ENCODE results near the gene MARCHF5. TPM values are rescaled to one million over a fixed set of nuclear protein-coding genes. Genes with fewer than 3 reads are reported as not detected.
"Not testable (repeated sequence)": the region's sequence is repeated elsewhere in the genome, so short reads cannot be mapped to it uniquely, and the experiment has no call there.

MARCHF5 gene
- total RNA-seq, 2 experiments from 2014 or later, result 21.3 to 24.3 TPM

DNA sequence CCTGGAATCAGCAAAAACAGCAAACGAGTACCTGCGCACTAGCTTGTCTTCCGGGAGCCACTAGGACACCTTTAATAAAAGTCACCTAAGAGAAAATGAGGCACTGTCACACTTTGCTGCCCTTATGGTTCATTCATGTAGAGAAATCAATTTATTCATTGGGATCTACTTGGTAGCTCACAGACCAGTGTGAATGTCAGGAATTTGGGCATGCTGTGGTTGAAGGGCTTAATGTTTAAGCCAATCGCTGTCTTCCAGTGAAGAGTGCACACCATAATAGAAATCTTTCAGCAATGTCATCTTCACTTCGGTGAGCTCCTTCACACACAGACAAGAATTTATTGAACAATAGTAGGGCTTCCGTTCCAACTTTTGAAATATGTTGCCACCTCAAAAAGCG is 65.1 kb downstream of the MARCHF5 start:
- H3K36me3 Mint-ChIP-seq (ENCODE audit: low read depth), result peaks cover 3% of the 10 kb centered on the region
- no peak overlapping the region for H3K27ac Mint-ChIP-seq
- H3K4me1 Mint-ChIP-seq (ENCODE audit: low read depth), result no peaks in the 10 kb centered on the region
- H3K27me3 Mint-ChIP-seq (ENCODE audit: low read depth), result peaks cover 16% of the 10 kb centered on the region
- no peak overlapping the region for H3K4me3 Mint-ChIP-seq
- ATAC-seq (no peak), DNase-seq (no peak)
- POLR2A ChIA-PET, result no interaction called here
- no peaks in the 10 kb centered on the region for H3K9me3 Mint-ChIP-seq (ENCODE audit: insufficient read depth)
- CTCF ChIA-PET, result interaction anchor here (0.6 kb wide), 1 partner anchor 1058 kb away, joined by 4 read pairs; no protein-coding TSS in a partner anchor

DNA sequence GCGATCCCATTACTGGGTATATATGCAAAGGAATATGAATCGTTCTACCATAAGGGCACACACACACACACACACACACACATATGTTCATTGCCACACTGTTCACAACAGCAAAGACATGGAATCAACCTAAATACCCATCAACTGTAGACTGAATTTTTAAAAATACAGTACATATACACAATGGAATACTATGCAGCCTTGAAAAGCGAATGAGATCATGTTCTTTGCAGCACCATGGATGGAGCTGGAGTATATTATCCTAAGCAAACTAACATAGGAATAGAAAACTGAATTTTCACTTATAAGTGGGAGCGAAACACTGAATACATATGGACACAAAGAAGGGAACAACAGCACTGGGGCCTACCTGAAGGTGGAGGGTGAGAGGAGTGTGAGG is 72.5 kb downstream of the MARCHF5 start:
- CTCF ChIA-PET, result no interaction called here
- ATAC-seq, result no peak
- no peaks in the 10 kb centered on the region for H3K36me3 Mint-ChIP-seq (ENCODE audit: low read depth)

GRCh38 chr10:92366412-92367021 is 75.5 kb downstream of the MARCHF5 start:
- ChIA-PET CTCF (no interaction called here), POLR2A (no interaction called here)
- Mint-ChIP-seq H3K9me3 (ENCODE audit: insufficient read depth) (no peaks in the 10 kb centered on the region), H3K27me3 (ENCODE audit: low read depth) (peaks cover 4% of the 10 kb centered on the region), H3K36me3 (ENCODE audit: low read depth) (no peaks in the 10 kb centered on the region), H3K4me1 (ENCODE audit: low read depth) (no peaks in the 10 kb centered on the region), H3K27ac (no peak overlapping the region), H3K4me3 (no peak overlapping the region)
- no peak for DNase-seq
- ATAC-seq, result no peak

More for the DNA sequence above, 72.5 kb downstream of the MARCHF5 start:
- POLR2A ChIA-PET, result no interaction called here
- Mint-ChIP-seq H3K4me3 (no peak overlapping the region), H3K27me3 (ENCODE audit: low read depth) (peaks cover 20% of the 10 kb centered on the region), H3K4me1 (ENCODE audit: low read depth) (no peaks in the 10 kb centered on the region), H3K27ac (no peak overlapping the region), H3K9me3 (ENCODE audit: insufficient read depth) (no peaks in the 10 kb centered on the region)
- DNase-seq, result no peak

DNA sequence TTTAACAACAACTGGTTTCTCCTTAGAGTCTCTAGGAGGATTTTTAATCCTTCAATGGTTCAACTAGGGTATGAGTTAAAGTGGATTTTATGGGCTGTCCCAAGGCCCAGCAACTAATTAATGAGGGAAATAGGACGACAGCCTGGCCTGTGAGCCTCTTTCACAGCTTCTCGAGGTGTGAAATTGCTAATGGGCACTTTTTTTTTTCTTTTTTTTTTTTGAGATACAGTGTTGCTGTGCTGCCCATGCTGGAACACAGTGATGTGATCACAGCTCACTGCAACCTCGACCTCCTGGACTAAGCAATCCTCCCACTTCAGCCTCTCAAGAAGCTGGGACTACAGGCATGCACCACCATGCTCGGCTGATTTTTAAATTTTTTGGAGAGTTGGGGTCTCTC is 87.0 kb downstream of the MARCHF5 start:
- H3K36me3 Mint-ChIP-seq (ENCODE audit: low read depth), result no peaks in the 10 kb centered on the region
- ChIA-PET POLR2A (no interaction called here), CTCF (no interaction called here)
- no peaks in the 10 kb centered on the region for H3K4me1 Mint-ChIP-seq (ENCODE audit: low read depth)
- no peak for ATAC-seq
- H3K4me3 Mint-ChIP-seq, result no peak overlapping the region
- H3K27ac Mint-ChIP-seq, result no peak overlapping the region
- H3K27me3 Mint-ChIP-seq (ENCODE audit: low read depth), result peaks cover 8% of the 10 kb centered on the region
- DNase-seq, result no peak
- no peaks in the 10 kb centered on the region for H3K9me3 Mint-ChIP-seq (ENCODE audit: insufficient read depth)

- ATAC-seq (no peak), DNase-seq (no peak)
- ChIA-PET POLR2A (no interaction called here), CTCF (no interaction called here)
- no peak overlapping the region for H3K27ac Mint-ChIP-seq
- H3K4me3 Mint-ChIP-seq, result no peak overlapping the region
- no peaks in the 10 kb centered on the region for H3K36me3 Mint-ChIP-seq (ENCODE audit: low read depth)
- no peaks in the 10 kb centered on the region for H3K4me1 Mint-ChIP-seq (ENCODE audit: low read depth)
- H3K9me3 Mint-ChIP-seq (ENCODE audit: insufficient read depth), result no peaks in the 10 kb centered on the region
- H3K27me3 Mint-ChIP-seq (ENCODE audit: low read depth), result peaks cover 12% of the 10 kb centered on the region
These were observed 90.6 kb downstream of the MARCHF5 start for GRCh38 chr10:92381543-92381954.

DNA sequence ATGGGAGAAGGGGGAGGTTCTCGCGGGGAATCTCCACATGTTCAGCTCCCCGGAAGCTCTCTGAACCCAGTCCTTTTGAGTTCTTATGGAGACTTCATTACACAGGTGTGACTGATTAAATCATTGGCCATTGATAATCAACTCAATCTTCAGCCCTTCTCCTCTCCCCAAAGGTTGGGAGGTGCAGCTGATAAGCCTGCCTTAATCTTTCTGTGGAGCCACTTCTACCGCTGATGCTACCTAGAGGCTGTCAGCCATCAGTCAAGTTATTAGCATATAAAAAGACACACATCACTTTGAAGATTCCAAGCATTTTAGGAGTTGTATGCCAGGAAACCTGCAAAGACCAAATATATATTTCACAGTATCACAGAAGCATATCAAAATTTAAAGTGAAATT is 91.7 kb downstream of the MARCHF5 start:
- POLR2A ChIA-PET, result no interaction called here
- DNase-seq (no peak), ATAC-seq (no peak)
- no peak overlapping the region for H3K27ac Mint-ChIP-seq
- no peak overlapping the region for H3K4me3 Mint-ChIP-seq
- H3K9me3 Mint-ChIP-seq (ENCODE audit: insufficient read depth), result no peaks in the 10 kb centered on the region
- no peaks in the 10 kb centered on the region for H3K36me3 Mint-ChIP-seq (ENCODE audit: low read depth)
- peaks cover 12% of the 10 kb centered on the region for H3K27me3 Mint-ChIP-seq (ENCODE audit: low read depth)
- CTCF ChIA-PET, result interaction anchor here (1.6 kb wide), 1 partner anchor 11 kb away, joined by 3 read pairs; no protein-coding TSS in a partner anchor
- no peaks in the 10 kb centered on the region for H3K4me1 Mint-ChIP-seq (ENCODE audit: low read depth)

DNA sequence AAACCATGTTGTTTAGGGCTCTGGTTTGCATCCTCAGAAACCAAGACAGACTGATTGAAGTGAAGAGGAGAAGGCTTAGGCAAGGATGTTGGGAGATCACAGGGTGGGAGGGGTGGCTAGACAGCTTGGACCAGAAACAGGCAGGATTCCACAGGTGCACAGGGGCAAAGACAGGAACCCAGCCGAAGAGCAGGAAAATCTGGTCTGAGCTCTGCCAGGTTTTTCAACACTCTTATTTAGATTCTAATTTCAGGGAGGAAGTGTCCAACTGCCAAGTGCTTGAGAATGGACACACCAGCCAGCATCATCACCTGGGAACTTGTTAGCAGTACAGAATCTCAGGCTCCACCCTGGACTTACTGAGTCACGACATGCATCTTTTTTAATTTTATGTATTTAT is 93.8 kb downstream of the MARCHF5 start:
- Mint-ChIP-seq H3K27ac (no peak overlapping the region), H3K9me3 (ENCODE audit: insufficient read depth) (no peaks in the 10 kb centered on the region), H3K4me3 (no peak overlapping the region), H3K4me1 (ENCODE audit: low read depth) (no peaks in the 10 kb centered on the region), H3K27me3 (ENCODE audit: low read depth) (peaks cover 8% of the 10 kb centered on the region), H3K36me3 (ENCODE audit: low read depth) (no peaks in the 10 kb centered on the region)
- CTCF ChIA-PET, result no interaction called here
- DNase-seq (no peak), ATAC-seq (no peak)
- POLR2A ChIA-PET, result no interaction called here

GRCh38 chr10:92385831-92386230 is 94.9 kb downstream of the MARCHF5 start:
- Mint-ChIP-seq H3K4me3 (no peak overlapping the region), H3K27me3 (ENCODE audit: low read depth) (peaks cover 5% of the 10 kb centered on the region), H3K27ac (no peak overlapping the region), H3K4me1 (ENCODE audit: low read depth) (no peaks in the 10 kb centered on the region), H3K9me3 (ENCODE audit: insufficient read depth) (no peaks in the 10 kb centered on the region), H3K36me3 (ENCODE audit: low read depth) (no peaks in the 10 kb centered on the region)
- ChIA-PET POLR2A (no interaction called here), CTCF (no interaction called here)
- DNase-seq (no peak), ATAC-seq (no peak)

DNA sequence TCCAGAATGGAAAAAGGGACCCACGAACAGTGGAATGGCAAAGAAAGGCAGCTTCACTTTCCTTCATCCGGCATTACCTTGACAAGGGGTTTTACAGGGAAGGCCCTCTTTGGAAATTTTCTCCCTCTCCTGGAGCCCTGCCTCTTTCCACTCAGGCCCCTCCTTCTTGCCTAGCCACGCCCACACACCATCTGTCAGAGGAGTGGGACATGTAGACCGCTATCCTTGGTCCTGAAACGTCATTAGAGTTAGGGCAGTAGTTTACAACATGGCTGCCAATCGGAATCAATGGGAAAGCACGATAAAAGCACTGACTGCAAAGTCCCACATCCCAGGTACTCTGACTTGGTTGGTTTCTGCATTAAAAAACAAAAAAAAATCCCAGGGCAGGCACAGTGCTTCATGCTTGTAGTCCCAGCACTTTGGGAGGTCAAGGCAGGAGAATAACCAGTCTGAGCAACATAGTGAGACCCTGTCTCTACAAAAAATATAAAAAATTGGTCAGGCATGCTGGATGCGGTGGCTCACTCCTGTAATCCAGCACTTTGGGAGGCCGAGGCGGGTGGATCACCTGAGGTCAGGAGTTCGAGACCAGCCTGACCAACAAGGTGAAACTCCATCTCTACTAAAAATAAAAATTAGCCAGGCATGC is 96.4 kb downstream of the MARCHF5 start:
- Mint-ChIP-seq H3K4me1 (ENCODE audit: low read depth) (no peaks in the 10 kb centered on the region), H3K36me3 (ENCODE audit: low read depth) (no peaks in the 10 kb centered on the region), H3K27me3 (ENCODE audit: low read depth) (peaks cover 5% of the 10 kb centered on the region), H3K4me3 (no peak overlapping the region), H3K27ac (no peak overlapping the region), H3K9me3 (ENCODE audit: insufficient read depth) (no peaks in the 10 kb centered on the region)
- DNase-seq (no peak), ATAC-seq (no peak)
- ChIA-PET CTCF (no interaction called here), POLR2A (no interaction called here)

- H3K4me1 Mint-ChIP-seq (ENCODE audit: low read depth); CTCF ChIA-PET; ATAC-seq: not testable (repeated sequence)
These were observed 102.2 kb downstream of the MARCHF5 start for GRCh38 chr10:92393173-92393572.

GRCh38 chr10:92395271-92395670 is 104.3 kb downstream of the MARCHF5 start:
- ChIA-PET CTCF (no interaction called here), POLR2A (no interaction called here)
- DNase-seq, result no peak
- no peaks in the 10 kb centered on the region for H3K4me1 Mint-ChIP-seq (ENCODE audit: low read depth)
- H3K27me3 Mint-ChIP-seq (ENCODE audit: low read depth), result no peaks in the 10 kb centered on the region
- H3K27ac Mint-ChIP-seq, result no peak overlapping the region
- no peak overlapping the region for H3K4me3 Mint-ChIP-seq
- no peaks in the 10 kb centered on the region for H3K36me3 Mint-ChIP-seq (ENCODE audit: low read depth)
- no peak for ATAC-seq
- no peaks in the 10 kb centered on the region for H3K9me3 Mint-ChIP-seq (ENCODE audit: insufficient read depth)

More at GRCh38 chr10:92393173-92393572, 102.2 kb downstream of the MARCHF5 start:
- DNase-seq; H3K9me3 Mint-ChIP-seq (ENCODE audit: insufficient read depth); H3K36me3 Mint-ChIP-seq (ENCODE audit: low read depth); H3K27ac Mint-ChIP-seq; H3K4me3 Mint-ChIP-seq; POLR2A ChIA-PET; H3K27me3 Mint-ChIP-seq (ENCODE audit: low read depth): not testable (repeated sequence)

DNA sequence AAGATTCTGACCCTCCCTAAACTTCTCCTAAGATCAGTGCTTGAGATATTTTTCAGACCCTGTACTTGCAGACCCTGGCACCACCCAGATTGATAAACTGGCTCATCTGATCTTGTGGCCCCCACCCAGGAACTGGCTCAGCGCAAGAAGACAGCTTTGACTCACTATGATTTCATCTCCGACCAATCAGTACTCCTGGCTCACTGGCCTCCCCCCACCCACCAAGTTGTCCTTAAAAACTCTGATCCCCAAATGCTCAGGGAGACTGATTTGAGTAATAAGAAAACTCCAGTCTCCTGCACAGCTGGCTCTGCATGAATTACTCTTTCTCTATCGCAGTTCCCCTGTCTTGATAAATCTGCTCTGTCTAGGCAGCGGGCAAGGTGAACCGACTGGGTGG is 111.3 kb downstream of the MARCHF5 start:
- H3K27me3 Mint-ChIP-seq (ENCODE audit: low read depth); ATAC-seq; H3K27ac Mint-ChIP-seq; DNase-seq; POLR2A ChIA-PET; H3K4me1 Mint-ChIP-seq (ENCODE audit: low read depth); H3K36me3 Mint-ChIP-seq (ENCODE audit: low read depth); H3K9me3 Mint-ChIP-seq (ENCODE audit: insufficient read depth); H3K4me3 Mint-ChIP-seq; CTCF ChIA-PET: not testable (repeated sequence)
